CD14-positive monocyte (primary cell): Measurements from ENCODE around the gene TBX10. TPM values are rescaled to one million over a fixed set of nuclear protein-coding genes. Genes with fewer than 3 reads are reported as not detected.

Experiments
- DNase-seq, 3 donors: peaks; one replicate each; pipeline ENCODE4 v3.0.0-alpha.2; 2011 to 2022
- H2AFZ ChIP-seq: 2 replicates; pipeline ENCODE4 v1.6.0; 2012; ENCODE audit warnings: mild to moderate bottlenecking, low read depth, low read length, inconsistent platforms; ENCODE audit not compliant: insufficient read depth, poor library complexity, severe bottlenecking
- H3K27ac ChIP-seq, 2 donors: 1 replicate in 1 of 2; 2 replicates in 1 of 2; pipeline ENCODE4 v1.5.1; 2012 to 2013; ENCODE audit warnings: low read length in 2 of 2, control low read depth in 1 of 2, inconsistent platforms in 1 of 2, low read depth in 1 of 2, mild to moderate bottlenecking in 1 of 2
- H3K27me3 ChIP-seq, 2 donors: one replicate each; pipeline versions ENCODE4 v1.6.0 to v1.6.1; 2011 to 2013; ENCODE audit warnings: low read length in 2 of 2; ENCODE audit not compliant: control insufficient read depth in 2 of 2, insufficient read depth in 2 of 2
- H3K36me3 ChIP-seq, 2 donors: replicated peaks in 1 of 2; 1 replicate in 1 of 2; 2 replicates in 1 of 2; pipeline versions ENCODE4 v1.5.1 to v1.6.1; 2012 to 2013; ENCODE audit warnings: low read length in 2 of 2, control low read depth in 1 of 2, inconsistent platforms in 1 of 2, mild to moderate bottlenecking in 1 of 2; ENCODE audit not compliant: insufficient read depth in 2 of 2, control insufficient read depth in 1 of 2
- H3K4me1 ChIP-seq, 2 donors: 1 replicate in 1 of 2; 2 replicates in 1 of 2; pipeline versions ENCODE4 v1.5.1 to v1.6.1; 2012 to 2013; ENCODE audit warnings: low read length in 2 of 2, control low read depth in 1 of 2, inconsistent platforms in 1 of 2, mild to moderate bottlenecking in 1 of 2, moderate library complexity in 1 of 2; ENCODE audit not compliant: insufficient read depth in 2 of 2, control insufficient read depth in 1 of 2
- H3K4me2 ChIP-seq: replicated peaks from 2 replicates; pipeline ENCODE3; 2012; ENCODE audit warnings: low read length, moderate library complexity, mild to moderate bottlenecking; ENCODE audit not compliant: poor library complexity, severe bottlenecking; ENCODE audit errors: extremely low read depth
- H3K4me3 ChIP-seq, 3 experiments: fragments of 200-600 bp in 1 of 3; sonication (generic) in 1 of 3; replicated peaks in 1 of 3; 1 replicate in 2 of 3; 2 replicates in 1 of 3; pipeline ENCODE4 v1.5.1; 2011 to 2013; ENCODE audit warnings: low read length in 3 of 3, mild to moderate bottlenecking in 3 of 3, control low read depth in 2 of 3, low read depth in 2 of 3, inconsistent platforms in 1 of 3, moderate library complexity in 1 of 3
- H3K79me2 ChIP-seq: 2 replicates; pipeline ENCODE4 v1.6.0; 2012; ENCODE audit warnings: mild to moderate bottlenecking, control low read depth, inconsistent platforms, low read length, moderate library complexity; ENCODE audit not compliant: insufficient read depth
- H3K9ac ChIP-seq: 2 replicates; pipeline ENCODE4 v1.6.0; 2017; ENCODE audit warnings: low read length, mild to moderate bottlenecking; ENCODE audit not compliant: insufficient read depth, poor library complexity, severe bottlenecking
- H3K9me3 ChIP-seq, 2 donors: replicated peaks in 1 of 2; 1 replicate in 1 of 2; 2 replicates in 1 of 2; pipeline versions ENCODE4 v1.5.1 to v1.6.1; 2012 to 2013; ENCODE audit warnings: low read length in 2 of 2, control low read depth in 1 of 2; ENCODE audit not compliant: control insufficient read depth in 1 of 2, insufficient read depth in 1 of 2
- H4K20me1 ChIP-seq: 2 replicates; pipeline ENCODE4 v1.6.0; 2012; ENCODE audit warnings: mild to moderate bottlenecking, low read length, control low read depth, moderate library complexity; ENCODE audit not compliant: insufficient read depth
- H3K27ac Mint-ChIP-seq, 7 donors: one replicate each; pipeline ENCODE4 v1.8.0; 2020; ENCODE audit warnings: mild to moderate bottlenecking in 7 of 7, mixed read lengths in 7 of 7, moderate library complexity in 6 of 7, inconsistent platforms in 2 of 7
- H3K27me3 Mint-ChIP-seq, 3 donors: one replicate each; pipeline ENCODE4 v1.8.0; 2021 to 2022; ENCODE audit warnings: low read depth in 3 of 3, mild to moderate bottlenecking in 3 of 3, mixed read lengths in 3 of 3, moderate library complexity in 3 of 3, inconsistent platforms in 1 of 3
- H3K36me3 Mint-ChIP-seq, 2 donors: one replicate each; pipeline ENCODE4 v1.8.0; 2020; ENCODE audit warnings: mixed read lengths in 2 of 2, inconsistent platforms in 1 of 2, mild to moderate bottlenecking in 1 of 2
- H3K4me1 Mint-ChIP-seq: one replicate; pipeline ENCODE4 v1.8.0; 2020; ENCODE audit warnings: mild to moderate bottlenecking, mixed read lengths
- H3K4me3 Mint-ChIP-seq, 2 donors: one replicate each; pipeline ENCODE4 v1.8.0; 2020; ENCODE audit warnings: mild to moderate bottlenecking in 2 of 2, mixed read lengths in 2 of 2, moderate library complexity in 1 of 2
- H3K9me3 Mint-ChIP-seq, 7 donors: one replicate each; pipeline ENCODE4 v1.8.0; 2020 to 2022; ENCODE audit warnings: mixed read lengths in 7 of 7, mild to moderate bottlenecking in 6 of 7, moderate library complexity in 6 of 7, inconsistent platforms in 2 of 7
- WGBS: methylation state at CpG from one replicate; pipeline ENCODE4 v1.1.5; 2013; ENCODE audit warnings: missing lambda C conversion rate; ENCODE audit not compliant: insufficient coverage; 5-methylcytosine and 5-hydroxymethylcytosine counted together
- intact Hi-C, 2 donors: fragments of 100-400 bp; cut with micrococcal nuclease; formaldehyde crosslinking; loops; one replicate each; pipeline versions ENCODE4 v1.15.0 to v1.15.1; 2023
- polyA plus RNA-seq, 3 donors: library from polyadenylated mRNA; depleted of rRNA in 1 of 3; unstranded in 2 of 3; stranded (reverse) in 1 of 3; fragments of 300-500 nt in 2 of 3; fragments of >200 nt in 1 of 3; fragmentation: Illumina TruSeq in 2 of 3; gene quantifications; 1 replicate in 2 of 3; 2 replicates in 1 of 3; pipeline ENCODE4 v1.2.3, GENCODE V29; 2012 to 2021
- TF ChIP-seq, protein P1 (sequence below): fragments of 200-600 bp; IDR thresholded peaks from one replicate; pipeline ENCODE4 v1.8.0; 2022; ENCODE audit warnings: antibody characterized with exemption, mild to moderate bottlenecking

Gene TBX10
- polyA plus RNA-seq, 3 donors: not detected

DNA sequence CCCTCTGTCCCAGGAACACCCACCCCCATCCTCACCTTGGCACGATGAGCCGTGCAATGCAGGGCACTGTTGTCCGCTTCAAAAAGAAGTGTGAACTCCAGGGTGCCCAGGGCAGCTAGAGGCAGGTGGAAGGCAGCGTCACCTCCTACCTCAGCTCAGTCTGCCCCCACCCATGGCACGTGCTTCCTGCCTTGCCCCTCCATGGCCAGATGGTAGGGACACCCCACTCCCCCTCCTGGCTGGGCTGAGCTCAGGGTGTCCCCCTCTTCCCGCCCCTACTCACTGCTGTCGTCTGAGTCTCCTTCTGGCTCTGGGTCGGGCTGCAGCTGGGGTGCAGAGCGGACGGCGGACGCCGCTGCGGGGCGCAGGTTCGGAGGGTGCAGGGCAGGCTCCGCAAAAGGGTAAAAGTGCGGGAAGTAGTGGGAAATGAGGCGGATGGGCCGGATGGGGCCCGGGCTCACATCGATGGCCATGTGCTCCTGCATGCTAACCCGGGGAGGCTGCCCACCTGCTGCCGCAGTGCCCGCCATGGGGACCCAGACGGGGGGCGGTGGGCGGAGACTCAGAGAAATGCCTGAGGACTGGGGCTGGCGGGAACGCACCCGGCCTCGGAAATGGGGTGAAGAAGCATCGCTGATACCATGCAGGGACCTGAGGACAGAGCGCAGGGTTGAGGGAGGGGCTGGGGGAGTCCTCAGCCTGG lies 23.7 kb downstream of the TBX10 start:
- no peak overlapping the region for H3K9ac ChIP-seq
- TF ChIP-seq, protein P1, sequence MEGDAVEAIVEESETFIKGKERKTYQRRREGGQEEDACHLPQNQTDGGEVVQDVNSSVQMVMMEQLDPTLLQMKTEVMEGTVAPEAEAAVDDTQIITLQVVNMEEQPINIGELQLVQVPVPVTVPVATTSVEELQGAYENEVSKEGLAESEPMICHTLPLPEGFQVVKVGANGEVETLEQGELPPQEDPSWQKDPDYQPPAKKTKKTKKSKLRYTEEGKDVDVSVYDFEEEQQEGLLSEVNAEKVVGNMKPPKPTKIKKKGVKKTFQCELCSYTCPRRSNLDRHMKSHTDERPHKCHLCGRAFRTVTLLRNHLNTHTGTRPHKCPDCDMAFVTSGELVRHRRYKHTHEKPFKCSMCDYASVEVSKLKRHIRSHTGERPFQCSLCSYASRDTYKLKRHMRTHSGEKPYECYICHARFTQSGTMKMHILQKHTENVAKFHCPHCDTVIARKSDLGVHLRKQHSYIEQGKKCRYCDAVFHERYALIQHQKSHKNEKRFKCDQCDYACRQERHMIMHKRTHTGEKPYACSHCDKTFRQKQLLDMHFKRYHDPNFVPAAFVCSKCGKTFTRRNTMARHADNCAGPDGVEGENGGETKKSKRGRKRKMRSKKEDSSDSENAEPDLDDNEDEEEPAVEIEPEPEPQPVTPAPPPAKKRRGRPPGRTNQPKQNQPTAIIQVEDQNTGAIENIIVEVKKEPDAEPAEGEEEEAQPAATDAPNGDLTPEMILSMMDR: peak; percentile 36
- H3K4me3 ChIP-seq: no peak overlapping the region
- no peak overlapping the region for H3K4me2 ChIP-seq
- no peaks in the 10 kb centered on the region for H3K79me2 ChIP-seq
- H3K4me3 Mint-ChIP-seq: peak overlapping the region; percentile 20 to 48
- no peaks in the 10 kb centered on the region for H3K9me3 ChIP-seq
- H3K27ac ChIP-seq: no peak overlapping the region
- peaks cover 18% of the 10 kb centered on the region in 2 donors for H3K36me3 ChIP-seq
- peaks cover 19 to 24% of the 10 kb centered on the region in 2 donors for H3K4me1 ChIP-seq
- peaks cover 17 to 18% of the 10 kb centered on the region in 2 donors for H3K36me3 Mint-ChIP-seq
- H4K20me1 ChIP-seq: no peaks in the 10 kb centered on the region
- no peak overlapping the region for H2AFZ ChIP-seq
- peaks cover 0 to 17% of the 10 kb centered on the region in 2 donors for H3K27me3 ChIP-seq
- H3K9me3 Mint-ChIP-seq: peaks cover 0 to 7% (median 0%) of the 10 kb centered on the region in 7 donors
- intact Hi-C loops: no loop called here
- H3K27me3 Mint-ChIP-seq: peaks cover 21 to 26% (median 25%) of the 10 kb centered on the region in 3 donors
- peak in 1 of 3 donors; percentile 7 for DNase-seq
- WGBS: 41% methylated on average over 26 of the region's 34 CpGs
- no peak overlapping the region for H3K27ac Mint-ChIP-seq
- H3K4me1 Mint-ChIP-seq: peaks cover 18% of the 10 kb centered on the region

DNA sequence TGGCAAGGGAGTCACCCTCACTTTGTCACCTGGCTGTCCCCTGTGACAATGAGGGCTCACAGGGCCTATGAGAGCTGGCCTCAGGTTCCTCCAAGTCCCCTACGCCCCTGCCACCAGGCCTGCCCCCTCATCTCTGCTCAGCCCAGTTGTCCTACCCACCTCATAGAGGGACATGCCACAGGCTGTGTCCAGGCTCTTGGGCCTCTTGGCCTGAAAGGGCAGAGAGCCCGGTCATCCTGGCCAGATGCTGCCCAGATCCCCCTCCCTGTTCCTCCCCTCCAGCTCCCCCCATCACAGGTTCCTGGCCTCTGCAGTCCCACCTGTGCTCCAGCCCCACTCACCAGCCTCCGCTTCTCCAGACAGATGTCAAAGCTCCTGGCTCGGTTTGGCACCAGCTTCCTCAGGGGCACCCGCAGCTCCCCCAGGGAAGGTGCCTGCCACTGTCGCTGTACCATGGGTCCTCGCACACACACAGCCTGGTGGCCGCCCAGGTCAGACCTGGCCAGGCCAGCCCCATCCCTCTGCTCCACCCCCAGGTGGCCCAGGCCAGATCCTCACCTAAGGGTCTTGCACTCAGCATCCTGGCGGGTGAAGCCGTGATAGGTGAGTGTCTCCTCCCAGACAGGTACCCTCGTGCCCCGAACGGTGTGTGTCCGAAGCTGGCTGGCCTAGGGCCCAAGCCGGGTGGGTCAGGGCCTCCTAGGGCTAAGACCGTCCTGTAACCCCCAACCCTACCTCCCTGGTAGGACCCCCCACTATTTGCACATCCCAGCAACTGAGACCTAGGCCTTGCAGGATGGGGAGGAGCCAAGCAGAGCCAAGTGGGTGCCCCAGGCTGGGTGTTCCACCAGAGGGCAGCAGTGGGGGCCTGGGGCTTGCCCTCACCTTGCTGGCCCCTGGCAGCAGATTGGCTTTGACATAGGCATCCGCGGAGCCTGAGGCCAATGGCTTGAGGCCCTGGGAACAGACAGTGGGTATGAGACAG lies 24.5 kb downstream of the TBX10 start:
- Mint-ChIP-seq H3K27ac (peak overlapping the region; percentile 89 to 95 (median 91)), H3K9me3 (peaks cover 0 to 1% (median 0%) of the 10 kb centered on the region in 7 donors), H3K4me3 (peak overlapping the region; percentile 73 to 86), H3K27me3 (peaks cover 22 to 26% (median 25%) of the 10 kb centered on the region in 3 donors), H3K36me3 (peaks cover 25 to 27% of the 10 kb centered on the region in 2 donors), H3K4me1 (peaks cover 18% of the 10 kb centered on the region)
- Histone ChIP-seq H3K36me3 (peaks cover 26 to 27% of the 10 kb centered on the region in 2 donors), H3K27me3 (peaks cover 0 to 17% of the 10 kb centered on the region in 2 donors), H3K9ac (peak overlapping the region; percentile 87), H3K4me1 (peaks cover 19 to 24% of the 10 kb centered on the region in 2 donors), H3K79me2 (no peaks in the 10 kb centered on the region), H3K4me3 (peak overlapping the region in 1 of 3 experiments; percentile 70), H3K9me3 (no peaks in the 10 kb centered on the region), H3K27ac (peak overlapping the region; percentile 86 to 96), H3K4me2 (peak overlapping the region; percentile 66), H2AFZ (peak overlapping the region; percentile 88), H4K20me1 (no peaks in the 10 kb centered on the region)
- TF ChIP-seq, protein P1: peak; percentile 71
- DNase-seq: peak; percentile 36 to 47 (median 41)
- intact Hi-C loops: no loop called here
- WGBS: 91% methylated on average over 18 of the region's 18 CpGs
